HG03378 (cell line): ENCODE results near the gene APH1A.
"Not testable (repeated sequence)": the region's sequence is repeated elsewhere in the genome, so short reads cannot be mapped to it uniquely, and the experiment has no call there.

Experiments
- ATAC-seq: cut with Tn5 transposase; IDR thresholded peaks from one replicate; pipeline ENCODE4 v1.9.1; 2021; ENCODE audit warnings: mild to moderate bottlenecking, moderate library complexity; ENCODE audit not compliant: unreplicated experiment

The APH1A gene

DNA sequence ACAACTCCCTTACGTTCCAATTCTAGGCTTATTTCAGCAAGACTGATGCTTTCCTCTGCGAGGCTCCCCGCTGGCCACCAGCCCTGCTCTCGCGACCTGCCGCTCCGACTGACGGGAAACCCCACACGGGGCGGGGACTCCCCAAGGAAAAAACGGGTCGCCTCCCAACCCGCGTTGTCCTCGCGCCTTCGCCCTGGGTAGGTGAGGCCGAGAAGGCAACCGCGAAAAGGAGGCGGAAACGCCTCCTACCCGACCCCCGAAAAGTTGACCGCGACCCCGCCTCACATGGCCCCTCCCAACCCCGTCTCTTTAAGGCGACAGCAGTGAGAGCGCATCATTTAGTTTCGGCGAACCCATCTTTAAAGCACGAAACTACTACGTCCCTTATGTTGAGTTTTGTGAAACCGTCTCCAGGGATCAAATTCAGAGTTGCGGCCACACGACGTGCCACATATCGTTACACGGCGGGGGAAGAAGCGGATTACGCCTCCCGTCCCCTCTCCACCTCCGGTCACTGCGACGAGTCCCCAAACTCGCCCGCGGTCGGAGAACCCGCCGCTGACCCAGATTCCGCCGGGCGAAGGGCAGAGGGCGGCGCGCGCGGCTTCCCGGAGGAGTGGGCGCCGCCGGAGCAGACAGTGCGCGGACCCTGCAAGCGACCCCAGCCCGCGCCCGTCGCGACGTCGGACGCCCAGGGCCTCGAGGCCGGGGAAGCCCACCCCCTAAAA lies 34.1 kb downstream of the APH1A start:
- peak; percentile 42 for ATAC-seq

DNA sequence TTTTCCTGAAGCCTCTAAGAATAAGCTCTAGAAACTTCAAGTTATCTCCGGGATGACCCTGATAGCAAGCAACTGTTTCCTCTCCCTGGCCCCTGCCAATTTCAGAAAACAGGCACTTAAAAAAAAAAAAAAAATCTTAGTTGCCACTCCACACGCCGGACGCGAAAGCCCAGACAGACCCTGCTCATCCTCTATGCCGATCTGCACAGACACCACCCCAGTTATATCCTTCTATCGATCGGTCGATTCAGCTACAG lies 34.6 kb downstream of the APH1A start:
- ATAC-seq: peak; percentile 7

DNA sequence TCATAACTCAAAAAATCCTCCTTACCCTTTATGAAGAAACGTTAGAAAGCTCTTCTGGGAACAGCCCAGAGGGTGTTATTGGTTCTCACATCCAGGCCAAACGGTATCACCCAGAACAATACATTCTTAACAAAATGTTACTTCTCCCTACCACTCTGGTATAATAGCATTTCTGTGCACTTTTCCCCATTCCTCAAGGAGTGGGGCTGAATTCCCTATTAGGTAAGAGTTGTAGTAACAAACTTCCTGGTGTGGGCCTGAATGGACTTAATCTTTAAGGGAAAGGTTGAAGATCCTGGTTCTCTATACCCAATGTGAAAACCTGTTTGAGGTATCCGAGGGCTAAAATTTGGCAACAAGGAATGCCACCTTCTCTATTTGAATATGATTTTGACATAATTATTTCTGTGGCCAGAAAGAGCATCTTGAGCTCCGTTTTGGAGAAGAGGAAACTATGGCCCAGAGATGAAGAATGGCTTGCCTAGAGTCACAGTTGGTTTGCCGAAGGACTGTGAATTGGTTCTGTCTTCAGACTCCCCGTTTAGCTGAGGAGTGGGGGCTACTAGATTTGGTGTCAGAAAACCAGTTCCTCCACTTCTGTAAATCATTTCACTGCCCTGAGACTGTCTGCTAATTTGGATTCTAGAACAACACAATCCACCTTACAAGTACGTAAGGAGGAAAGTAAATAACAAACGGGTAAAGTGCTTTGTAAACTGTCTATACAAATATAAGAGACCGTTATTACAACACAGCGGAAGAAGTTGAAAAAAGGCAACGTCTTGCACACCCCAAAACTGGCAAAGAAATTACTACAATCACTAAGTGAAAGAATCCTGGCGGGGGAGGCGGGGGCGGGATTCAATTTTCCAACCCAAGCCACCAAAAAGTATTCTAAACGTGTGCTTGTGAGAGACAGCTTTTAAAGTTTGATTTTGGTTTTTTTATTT lies 35.2 kb downstream of the APH1A start:
- no peak for ATAC-seq

DNA sequence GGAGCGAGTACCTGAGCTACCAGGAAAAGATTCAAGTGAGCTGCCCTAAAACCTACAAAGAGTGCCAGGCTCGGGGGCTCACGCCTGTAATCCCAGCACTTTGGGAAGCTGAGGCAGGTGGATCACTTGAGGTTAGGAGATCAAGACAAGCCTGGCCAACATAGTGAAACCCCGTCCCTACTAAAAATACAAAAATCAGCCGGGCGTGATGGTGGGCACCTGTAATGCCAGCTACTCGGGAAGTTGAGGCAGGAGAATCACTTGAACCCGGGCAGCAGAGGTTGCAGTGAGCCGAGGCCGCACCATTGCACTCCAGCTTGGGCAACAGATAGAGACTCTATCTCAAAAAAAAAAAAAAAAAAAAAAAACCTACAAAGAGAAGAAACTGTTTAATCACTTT lies 35.9 kb downstream of the APH1A start:
- not testable (repeated sequence) for ATAC-seq

DNA sequence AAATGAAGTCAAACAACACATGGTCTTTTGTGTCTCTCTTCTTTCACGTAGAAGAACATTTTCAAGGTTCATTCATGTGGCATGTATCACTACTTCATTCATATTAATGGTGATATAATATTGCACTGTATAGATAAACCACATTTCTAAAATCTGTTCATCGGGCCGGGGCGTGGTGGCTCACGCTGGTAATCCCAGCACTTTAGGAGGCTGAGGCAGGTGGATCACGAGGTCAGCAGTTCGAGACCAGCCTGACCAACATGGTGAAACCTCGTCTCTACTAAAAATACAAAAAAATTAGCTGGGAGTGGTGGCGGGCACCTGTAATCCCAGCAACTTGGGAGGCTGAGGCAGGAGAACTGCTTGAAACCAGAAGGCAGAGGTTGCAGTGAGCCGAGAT lies 40.6 kb downstream of the APH1A start:
- not testable (repeated sequence) for ATAC-seq

DNA sequence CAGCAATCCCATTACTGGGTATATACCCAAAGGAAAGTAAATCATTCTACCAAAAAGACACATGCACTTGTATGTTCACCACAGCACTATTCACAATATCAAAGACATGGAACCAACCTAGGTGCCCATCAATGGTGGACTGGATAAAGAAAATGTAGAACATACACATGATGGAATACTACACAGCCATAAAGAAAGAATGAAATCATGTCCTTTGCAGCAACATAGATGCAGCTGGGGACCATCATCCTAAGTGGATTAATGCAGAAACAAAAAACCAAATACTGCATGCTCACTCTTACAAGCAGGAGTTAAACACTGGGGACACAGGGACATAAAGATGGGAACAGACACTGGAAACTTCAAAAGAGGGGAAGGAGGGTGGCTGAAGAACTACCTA lies 41.6 kb downstream of the APH1A start:
- no peak for ATAC-seq

DNA sequence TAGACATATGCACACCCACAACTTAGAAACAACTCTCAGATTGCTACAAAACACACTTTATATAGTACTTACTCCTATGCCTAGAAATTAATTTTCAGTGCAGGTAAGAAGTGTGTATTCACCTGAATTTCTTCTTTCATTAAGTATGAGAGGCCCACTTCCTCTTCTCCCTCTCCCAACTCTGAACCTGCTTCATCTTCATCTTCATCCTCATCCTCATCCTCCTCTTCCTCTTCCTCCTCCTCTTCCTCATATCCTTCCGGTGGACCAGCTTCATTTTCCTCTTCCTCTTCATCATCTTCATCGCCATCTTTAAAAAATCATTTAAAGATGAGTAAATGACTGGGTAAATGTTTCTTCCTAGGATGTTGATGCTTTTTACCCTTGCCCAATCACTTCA lies 42.3 kb downstream of the APH1A start:
- ATAC-seq: no peak

DNA sequence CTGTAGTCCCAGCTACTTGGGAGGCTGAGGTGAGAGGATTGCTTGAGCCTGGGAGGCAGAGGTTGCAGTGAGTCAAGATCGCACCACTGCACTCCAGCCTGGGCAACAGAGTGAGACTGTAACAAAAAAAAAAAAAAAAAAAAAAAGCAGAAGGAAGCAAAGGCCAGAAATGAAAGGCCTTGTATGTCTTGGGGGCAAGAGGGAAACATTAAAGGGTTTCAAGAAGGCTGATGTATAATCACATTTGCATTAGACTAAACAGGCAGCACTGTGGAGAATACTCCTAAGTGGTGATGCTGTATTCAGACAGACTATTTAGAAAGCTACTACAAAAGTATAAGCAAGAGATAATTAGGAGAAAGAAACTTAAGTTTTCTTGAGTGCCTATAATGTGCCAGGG lies 43.3 kb downstream of the APH1A start:
- ATAC-seq: no peak

DNA sequence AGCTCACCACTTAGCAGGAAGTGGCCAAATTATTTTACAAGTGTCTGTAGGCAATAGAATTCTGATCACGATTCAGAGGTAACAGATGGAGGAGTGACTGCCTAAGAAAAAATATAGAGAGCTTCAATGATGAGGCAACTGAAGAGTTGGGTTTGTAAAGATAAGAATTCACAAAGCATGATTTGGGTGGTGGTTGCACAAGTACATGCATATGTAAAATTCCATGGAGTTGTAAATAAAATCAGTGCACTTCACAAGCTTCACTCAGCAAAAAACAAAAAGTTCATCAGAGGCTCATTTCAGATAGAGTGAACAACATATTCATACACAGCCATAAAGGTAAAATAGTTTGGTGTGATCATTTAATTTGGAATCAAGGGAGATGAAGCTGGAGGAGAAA lies 43.8 kb downstream of the APH1A start:
- no peak for ATAC-seq

DNA sequence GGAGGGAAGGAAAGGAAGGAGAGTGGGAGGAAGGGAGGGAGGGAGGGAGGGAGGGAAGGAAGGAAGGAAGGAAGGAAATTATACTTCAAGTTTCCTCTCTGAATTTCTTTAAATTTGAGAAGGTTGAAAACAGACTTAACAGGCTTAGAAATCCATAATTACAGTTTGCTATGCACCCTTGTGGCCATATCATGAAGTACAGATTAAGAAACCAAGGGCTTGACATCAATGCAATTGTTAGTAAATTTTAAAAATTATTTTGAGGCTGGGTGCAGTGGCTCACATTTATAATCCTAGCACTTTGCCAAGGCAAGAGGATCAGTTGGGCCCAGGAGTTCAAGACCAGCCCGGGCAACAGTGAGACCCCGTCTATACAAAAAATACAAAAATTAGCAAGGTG lies 47.3 kb downstream of the APH1A start:
- no peak for ATAC-seq

DNA sequence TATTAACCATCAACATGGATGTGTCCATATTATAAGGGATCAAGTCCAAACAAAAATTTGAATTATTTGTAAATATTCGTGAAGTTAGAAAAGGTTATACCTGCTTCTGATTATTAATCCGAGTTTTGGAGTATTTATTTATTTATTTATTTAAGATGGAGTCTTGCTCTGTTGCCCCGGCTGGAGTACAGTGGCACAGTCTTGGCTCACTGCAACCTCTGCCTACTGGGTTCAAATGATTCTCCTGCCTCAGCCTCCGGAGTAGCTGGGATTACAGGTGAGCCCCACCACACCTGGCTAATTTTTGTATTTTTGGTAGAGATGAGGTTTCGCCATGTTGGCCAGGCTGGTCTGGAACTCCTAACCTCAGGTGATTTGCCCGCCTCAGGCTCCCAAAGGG lies 53.0 kb downstream of the APH1A start:
- ATAC-seq: not testable (repeated sequence)
